ENCODE data around the gene RAD52.
A peak's percentile ranks its signal among the peaks of the same experiment; 100 is the strongest.

Gene RAD52

DNA sequence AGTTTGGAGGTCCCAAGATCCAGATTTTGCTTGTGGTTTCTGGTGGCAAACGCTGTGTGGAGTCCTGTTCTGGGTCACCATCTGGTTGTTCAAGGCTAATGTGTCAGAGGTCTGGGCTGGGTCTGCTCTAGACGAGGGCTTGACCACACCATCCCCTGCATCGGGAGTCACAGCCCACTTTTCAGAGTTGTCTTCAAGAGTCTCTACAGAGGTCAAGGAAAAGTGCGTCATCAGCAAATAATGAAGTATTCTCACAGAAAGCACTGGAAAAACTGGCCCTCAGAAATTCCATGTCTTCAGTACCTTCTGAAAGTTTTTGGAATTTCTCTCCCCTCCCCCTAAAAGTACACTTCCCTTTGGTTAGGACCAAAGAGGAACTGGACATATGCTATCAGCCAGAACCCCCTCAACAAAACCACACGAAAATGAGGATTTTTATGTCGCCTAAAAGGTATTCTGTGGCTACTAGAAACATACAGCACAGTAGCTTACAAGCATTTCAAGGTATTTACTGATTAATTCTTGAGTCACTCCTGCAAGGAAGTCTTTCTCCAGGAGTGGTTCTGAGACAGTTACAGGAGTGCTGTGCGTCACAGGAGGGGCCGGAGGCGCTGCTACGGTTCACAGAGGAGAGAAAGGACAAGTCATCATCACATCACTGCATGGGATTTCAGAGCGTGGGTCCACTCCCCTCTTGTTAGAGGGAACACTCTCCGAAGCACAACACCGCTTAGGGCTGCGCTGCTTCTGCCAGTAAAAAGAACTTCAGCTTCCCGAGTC, 35.4 kb downstream of the RAD52 start:
- DNase-seq (ENCODE audit: low spot score), result no peak

DNA sequence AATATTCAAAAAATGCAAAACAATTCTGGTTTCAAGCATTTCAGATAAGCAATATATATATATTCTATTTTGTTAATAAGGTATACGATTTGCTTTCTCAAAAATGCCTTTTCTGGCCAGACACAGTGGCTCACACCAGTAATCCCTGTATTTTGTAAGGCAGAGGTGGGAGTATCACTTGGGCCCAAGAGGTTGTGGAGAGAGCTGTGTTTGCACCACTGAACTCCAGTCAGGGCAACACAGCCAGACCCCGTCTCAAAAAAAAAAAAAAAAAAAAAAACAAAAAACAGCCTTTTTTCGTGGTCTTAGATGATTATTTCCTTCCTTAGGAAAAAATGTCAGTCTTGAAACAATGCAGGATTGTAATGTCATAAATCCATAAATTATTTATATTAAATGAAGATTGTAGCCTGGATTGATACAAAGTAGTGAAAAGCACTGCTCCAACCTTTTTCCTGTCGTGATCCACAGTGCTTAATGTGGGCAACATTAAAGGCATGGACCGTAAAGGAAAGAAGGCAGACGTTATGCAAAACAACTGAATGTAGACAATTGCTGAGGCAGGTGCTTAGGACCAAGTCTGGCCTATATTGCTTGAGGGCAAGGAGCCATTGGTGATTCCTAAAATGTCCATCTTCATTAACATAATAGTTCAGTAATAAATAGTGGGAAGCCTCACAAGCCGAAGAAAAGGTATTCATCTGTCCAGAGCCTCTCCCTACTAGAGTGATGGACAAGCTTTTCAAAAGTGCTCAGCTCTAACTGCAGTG, 36.8 kb downstream of the RAD52 start:
- DNase-seq (ENCODE audit: low spot score), result no peak

DNA sequence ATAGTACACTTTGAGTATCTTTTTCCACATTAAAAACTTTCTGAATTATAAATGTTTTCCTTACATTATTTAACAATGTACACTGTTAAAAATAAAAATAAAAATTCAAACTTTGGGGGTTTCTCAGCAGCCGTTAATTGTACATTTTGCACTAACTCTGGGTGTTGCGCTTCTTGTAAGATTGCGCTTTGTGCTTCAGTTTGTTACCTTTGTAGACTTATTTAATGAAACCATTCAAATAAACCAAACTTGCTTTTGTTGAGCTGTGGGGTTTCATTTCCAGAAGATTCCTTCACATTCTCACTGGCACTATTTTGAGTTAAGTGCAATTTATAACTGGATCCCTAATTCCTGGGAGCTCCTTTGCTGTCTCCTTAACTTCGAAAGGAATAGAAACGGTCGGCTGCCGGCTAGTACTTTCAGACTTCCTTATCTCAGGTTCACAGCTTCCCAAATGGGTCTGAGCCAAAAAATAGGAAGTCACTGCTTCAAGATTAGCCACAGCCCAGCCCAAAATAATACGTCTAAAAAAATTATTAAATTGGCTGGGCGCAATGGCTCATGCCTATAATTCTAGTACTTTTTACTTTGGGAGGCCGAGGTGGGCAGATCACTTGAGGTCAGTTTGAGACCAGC, 38.2 kb downstream of the RAD52 start:
- DNase-seq (ENCODE audit: low spot score), result no peak

DNA sequence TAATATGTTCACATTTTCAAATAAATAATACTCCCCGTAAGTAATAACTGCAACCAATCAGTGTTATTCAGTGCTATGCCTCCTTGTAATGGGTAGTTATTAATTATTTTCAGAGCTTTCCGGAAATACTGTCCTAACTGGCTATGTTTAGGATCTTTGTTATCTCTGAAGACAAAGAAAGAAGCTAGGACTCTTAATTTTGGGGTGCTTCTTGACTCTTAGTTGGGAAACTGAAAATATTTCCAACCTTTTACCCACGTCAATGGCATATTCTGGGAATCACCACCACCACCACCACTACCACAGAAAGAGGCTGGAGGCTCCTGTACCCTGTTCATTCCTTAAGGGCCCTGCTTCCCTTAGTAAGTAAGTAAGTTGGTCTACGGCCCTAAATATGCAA, 39.1 kb downstream of the RAD52 start:
- no peak for DNase-seq (ENCODE audit: low spot score)

DNA sequence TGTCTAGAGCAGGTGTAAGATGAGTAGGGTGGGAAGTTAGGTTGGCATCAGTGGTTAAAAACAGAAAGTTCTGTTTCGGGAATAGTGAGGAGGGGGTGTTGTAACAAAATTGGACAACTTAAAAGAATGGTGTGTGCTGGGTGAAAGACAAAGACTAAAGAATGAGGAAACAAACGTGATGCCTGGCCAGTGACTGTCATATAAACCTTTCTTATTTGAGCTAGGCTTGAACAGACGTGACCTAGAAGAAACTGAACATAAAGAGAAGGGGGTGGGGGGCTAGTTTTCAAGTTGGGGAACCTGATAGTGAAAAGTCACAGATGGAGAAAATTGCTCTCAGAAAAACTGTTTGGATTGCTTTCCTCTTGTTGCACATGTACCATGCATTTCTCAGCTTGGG, 39.6 kb downstream of the RAD52 start:
- DNase-seq (ENCODE audit: low spot score), result no peak

DNA sequence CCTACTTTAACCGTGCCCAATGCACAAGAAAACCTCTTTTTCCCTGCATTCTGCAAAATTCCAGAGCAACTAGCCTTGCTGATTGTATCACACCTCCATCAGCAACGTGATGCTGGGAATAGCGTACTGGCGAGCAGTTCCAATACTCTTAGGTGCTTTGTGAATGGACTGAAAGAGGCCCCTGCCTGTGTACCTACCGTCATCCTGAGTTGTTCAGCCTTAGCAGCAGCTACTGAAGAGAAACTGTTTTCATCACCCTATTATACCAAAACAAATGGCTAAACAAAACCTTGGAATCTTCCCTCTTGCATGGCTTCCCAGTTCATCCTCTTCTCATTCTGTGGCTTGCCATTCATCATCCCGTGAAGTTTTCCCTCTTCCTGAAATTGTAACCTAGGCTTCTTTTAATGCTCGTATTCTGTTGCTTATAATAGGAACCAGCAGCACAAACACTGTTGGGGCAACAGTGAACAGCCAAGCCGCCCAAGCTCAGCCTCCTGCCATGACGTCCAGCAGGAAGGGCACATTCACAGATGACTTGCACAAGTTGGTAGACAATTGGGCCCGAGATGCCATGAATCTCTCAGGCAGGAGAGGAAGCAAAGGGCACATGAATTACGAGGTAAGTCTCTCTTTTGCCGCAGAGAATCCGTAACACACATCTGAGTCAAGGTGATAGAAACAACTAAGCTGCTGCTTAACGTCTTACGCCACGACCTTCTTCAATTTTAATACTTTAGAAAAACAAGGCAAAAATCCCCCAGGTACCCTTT, 41.9 kb downstream of the RAD52 start:
- no peak for DNase-seq (ENCODE audit: low spot score)

DNA sequence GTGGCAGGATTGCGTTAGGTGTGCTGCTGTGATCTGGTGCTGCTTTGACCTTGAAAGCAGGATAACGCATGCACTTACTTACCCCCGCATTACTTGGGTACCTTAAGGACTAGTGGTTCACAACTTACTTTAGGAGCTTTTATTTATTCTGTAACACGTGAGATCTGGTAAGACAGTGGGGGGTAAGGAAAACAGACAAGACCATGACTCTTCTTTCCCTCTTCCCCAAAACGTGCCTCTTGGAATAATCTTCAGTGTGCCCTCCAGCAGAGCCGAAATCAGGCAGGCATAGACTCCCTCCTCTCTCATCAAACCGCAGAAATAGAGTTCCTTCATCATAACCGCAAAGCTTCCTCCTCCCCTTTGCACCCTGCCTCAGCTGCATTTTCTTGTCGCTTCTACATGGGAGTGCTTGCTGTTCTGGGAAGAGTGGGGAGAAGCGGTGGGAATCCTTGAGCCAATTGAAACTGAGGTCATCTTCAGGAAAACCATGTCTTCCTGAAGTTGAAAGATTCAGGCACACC, 43.4 kb downstream of the RAD52 start:
- no peak for DNase-seq (ENCODE audit: low spot score)

DNA sequence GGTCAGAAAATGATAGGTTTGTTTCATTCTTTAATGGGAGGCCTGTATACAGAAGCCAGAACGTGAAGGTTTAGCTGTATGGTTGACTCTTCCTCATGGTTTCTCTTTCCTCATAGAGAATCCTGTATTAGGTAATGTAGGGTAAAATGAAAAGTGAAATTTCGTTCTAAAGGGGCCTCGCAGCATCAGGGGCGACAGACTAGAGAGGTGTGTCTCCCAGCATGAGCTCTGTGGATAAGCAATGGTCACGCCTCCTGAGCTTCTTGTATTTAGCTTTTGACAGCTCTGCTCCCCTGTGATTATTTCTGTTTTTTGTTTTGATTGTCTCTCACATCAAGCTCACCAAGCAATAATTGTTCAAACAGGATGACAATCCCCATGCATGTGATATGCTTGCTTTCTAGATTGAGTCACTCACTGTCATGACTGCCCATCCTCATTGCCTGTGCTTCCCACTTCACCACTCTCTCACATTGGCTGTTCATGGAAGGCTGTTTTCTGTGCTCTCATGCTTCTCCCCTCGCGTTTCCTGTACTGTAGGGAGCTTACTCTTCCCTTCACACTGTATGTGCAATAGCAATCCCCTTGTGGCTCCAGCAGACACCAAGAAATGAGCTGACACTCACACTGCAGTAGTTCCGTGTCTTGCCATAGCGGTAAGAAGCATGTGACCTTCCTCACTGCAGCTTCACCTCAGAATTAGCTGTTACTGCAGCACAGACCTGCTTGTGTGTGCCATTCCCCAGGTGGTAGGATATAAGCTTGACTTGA, 44.0 kb downstream of the RAD52 start:
- DNase-seq (ENCODE audit: low spot score), result no peak

DNA sequence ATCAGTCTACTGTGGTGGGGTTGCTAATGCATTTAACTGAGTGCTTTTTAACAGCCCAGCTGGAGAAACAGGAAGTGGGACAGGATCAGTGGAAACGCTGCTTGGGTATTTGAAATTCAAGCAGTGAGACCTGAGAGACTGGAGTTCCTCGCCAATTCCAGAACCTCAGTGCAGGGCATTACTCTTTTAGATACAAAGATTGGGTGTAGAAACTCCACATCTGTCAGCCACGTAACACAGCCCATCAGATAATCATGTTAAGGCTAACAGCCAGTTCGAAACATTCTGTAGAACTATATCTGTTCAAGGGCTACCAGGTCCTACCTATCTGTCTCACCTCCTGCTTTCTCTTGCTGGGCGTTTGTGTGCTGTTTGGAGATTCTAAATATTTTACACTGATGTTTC, 45.5 kb downstream of the RAD52 start:
- no peak for DNase-seq (ENCODE audit: low spot score)

DNA sequence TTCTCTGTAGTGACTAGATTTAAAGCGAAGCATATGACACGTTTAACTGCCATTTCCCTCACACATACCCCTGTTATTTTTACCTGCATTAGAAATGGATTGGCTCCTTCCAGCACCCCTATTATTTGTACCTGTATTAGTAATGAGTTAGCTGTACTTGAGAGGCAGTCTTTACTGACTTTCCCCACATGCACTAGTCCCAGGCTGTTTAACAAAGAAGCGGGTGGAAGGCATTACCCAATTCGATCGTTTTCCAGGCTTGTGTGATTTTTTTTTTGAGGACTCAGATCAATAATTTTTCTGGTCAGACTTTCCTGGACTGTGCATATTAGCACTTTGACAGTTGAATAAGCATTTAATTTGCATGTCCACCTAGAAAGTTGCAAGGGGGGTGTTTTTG, 46.4 kb downstream of the RAD52 start:
- DNase-seq (ENCODE audit: low spot score), result no peak

DNA sequence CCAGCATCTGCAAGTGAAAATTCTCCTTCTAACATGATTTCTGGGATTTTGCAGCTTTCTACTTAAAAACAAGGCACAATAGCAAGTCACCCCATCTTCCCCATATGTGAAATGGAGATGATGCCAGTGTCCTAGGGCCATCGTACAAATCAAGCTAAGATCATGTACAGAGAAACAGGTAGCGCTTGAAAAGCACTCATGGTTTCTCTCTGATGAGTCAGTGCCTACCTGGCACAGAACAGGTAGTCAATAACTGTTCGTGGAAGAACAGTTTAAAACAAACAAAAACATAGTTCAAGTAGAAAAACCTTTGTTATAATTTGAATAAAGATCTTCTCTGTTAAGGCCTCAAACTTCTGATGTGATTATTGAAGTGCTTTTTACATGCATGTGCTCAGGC, 46.9 kb downstream of the RAD52 start:
- no peak for DNase-seq (ENCODE audit: low spot score)

DNA sequence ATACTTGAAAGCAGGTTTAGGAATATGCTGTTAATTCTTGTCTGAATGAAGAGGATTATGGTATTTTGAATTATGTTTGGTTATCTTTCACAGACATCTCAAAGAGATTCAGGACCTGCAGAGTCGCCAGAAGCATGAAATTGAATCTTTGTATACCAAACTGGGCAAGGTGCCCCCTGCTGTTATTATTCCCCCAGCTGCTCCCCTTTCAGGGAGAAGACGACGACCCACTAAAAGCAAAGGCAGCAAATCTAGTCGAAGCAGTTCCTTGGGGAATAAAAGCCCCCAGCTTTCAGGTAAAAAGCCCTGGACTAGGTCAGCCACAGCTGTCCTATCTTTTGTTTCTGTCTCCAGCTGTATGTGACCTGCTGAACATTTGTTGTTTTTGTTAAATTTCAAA, 52.1 kb downstream of the RAD52 start:
- no peak for DNase-seq (ENCODE audit: low spot score)

DNA sequence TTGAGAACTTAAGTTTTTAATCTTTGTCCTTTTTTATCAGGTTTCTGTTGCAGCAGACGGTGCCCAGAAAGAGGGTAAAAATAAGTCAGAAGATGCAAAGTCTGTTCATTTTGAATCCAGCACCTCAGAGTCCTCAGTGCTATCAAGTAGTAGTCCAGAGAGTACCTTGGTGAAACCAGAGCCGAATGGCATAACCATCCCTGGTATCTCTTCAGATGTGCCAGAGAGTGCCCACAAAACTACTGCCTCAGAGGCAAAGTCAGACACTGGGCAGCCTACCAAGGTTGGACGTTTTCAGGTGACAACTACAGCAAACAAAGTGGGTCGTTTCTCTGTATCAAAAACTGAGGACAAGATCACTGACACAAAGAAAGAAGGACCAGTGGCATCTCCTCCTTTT, 53.5 kb downstream of the RAD52 start:
- no peak for DNase-seq (ENCODE audit: low spot score)

DNA sequence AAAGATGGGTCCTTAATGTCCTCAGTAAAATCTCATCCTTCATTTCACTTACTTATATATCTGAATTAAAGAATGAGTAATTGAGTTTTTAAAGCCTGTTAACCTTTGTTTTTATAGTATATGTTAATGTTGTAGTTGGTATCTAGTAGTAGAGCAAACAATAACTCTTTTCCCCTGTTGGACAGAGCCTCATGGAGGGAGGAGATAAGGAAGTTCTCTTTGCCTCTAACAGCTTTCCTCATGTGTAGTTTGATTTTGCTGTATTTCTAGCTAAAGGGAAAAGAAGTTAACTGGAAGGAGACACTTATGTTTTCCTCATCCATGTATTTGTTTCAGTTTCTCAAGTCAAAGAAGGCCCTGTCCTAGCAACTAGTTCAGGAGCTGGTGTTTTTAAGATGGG, 55.3 kb downstream of the RAD52 start:
- no peak for DNase-seq (ENCODE audit: low spot score)

DNA sequence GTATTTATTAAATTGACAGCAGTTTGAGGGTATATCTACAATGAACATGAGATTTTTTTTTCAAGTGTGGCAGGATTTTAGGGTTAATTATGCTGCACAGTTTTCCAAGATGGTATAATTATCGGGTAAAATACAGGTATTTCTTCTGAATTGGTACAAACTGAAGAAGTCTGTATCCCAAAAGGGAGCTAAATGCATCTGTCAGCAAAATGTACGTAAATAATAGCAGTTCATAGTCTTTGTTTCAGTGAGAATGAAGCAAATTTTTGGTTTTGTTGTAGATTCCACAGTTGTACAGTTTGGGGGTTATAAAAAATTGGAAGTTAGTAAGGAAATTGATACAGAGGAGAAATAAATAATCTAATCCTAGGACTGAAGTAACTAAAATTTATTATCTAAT, 63.3 kb downstream of the RAD52 start:
- DNase-seq (ENCODE audit: low spot score), result no peak

DNA sequence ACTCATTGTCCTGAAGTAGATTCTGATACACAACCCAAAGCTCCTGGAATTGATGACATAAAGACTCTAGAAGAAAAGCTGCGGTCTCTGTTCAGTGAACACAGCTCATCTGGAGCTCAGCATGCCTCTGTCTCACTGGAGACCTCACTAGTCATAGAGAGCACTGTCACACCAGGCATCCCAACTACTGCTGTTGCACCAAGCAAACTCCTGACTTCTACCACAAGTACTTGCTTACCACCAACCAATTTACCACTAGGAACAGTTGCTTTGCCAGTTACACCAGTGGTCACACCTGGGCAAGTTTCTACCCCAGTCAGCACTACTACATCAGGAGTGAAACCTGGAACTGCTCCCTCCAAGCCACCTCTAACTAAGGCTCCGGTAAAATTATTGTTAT, 63.8 kb downstream of the RAD52 start:
- no peak for DNase-seq (ENCODE audit: low spot score)

DNA sequence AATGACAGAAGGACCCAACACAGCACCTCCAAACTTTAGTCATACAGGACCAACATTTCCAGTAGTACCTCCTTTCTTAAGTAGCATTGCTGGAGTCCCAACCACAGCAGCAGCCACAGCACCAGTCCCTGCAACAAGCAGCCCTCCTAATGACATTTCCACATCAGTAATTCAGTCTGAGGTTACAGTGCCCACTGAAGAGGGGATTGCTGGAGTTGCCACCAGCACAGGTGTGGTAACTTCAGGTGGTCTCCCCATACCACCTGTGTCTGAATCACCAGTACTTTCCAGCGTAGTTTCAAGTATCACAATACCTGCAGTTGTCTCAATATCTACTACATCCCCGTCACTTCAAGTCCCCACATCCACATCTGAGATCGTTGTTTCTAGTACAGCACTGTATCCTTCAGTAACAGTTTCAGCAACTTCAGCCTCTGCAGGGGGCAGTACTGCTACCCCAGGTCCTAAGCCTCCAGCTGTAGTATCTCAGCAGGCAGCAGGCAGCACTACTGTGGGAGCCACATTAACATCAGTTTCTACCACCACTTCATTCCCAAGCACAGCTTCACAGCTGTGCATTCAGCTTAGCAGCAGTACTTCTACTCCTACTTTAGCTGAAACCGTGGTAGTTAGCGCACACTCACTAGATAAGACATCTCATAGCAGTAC, 64.6 kb downstream of the RAD52 start:
- no peak for DNase-seq (ENCODE audit: low spot score)

DNA sequence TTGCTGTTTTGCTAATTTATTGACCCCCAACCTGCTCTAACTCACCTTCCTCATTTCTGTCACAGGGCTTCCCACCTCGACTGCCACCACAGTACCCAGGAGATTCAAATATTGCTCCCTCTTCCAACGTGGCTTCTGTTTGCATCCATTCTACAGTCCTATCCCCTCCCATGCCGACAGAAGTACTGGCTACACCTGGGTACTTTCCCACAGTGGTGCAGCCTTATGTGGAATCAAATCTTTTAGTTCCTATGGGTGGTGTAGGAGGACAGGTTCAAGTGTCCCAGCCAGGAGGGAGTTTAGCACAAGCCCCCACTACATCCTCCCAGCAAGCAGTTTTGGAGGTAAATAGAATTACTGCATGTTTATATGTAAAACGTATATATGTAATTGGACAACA, 68.8 kb downstream of the RAD52 start:
- no peak for DNase-seq (ENCODE audit: low spot score)

DNA sequence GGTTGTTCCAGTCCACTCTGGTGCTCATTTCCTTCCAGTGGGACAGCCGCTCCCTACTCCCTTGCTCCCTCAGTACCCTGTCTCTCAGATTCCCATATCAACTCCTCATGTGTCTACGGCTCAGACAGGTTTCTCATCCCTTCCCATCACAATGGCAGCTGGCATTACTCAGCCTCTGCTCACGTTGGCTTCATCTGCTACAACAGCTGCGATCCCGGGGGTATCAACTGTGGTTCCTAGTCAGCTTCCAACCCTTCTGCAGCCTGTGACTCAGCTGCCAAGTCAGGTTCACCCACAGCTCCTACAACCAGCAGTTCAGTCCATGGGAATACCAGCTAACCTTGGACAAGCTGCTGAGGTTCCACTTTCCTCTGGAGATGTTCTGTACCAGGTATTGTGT, 69.9 kb downstream of the RAD52 start:
- DNase-seq (ENCODE audit: low spot score), result no peak

DNA sequence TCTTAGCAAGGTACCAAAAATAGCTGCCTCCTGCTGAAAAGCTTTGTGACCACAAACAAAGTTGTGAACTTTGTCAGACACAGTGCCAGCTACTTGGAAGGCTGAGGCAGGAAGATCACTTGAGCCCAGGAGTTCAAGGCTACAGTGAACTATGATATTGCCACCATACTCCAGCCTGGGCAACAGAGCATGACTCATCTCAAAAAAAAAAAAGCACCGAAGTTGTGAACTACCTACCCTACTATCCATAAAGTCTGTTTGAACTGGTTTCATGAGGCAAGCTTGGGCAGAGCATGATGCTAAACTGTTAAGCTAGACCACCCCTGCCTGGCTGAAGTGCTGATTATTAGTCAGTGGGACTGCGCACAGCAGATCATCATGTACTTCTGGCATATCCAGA, 75.5 kb downstream of the RAD52 start:
- peak; percentile 9 for DNase-seq (ENCODE audit: low spot score)

DNA sequence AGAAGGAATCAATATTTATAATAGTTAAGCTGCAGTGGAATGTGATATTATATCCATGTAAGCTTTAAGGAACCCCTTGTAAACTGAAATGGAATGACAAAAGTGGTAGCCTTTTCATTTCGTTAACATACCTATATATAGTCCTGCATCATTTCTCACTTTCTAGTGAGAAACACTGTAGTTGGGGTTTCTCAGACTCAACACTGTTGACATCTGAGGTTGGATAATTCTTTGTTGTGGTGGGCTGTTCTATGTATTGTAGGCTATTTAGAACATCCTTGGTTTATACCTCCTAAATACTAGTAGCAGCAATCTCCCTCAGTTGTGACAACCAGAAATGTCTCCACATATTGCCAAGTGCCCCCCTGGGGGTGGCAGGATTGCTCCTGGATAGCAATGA, 79.1 kb downstream of the RAD52 start:
- DNase-seq (ENCODE audit: low spot score), result peak; percentile 21

Measured in CD4-positive, alpha-beta T cell treated with Interleukin-2 at 100 ng/mL for 4 hours (primary cell).